HG02981 (cell line): ENCODE data around the gene MAD1L1.
"Not testable (repeated sequence)": the region's sequence is repeated elsewhere in the genome, so short reads cannot be mapped to it uniquely, and the experiment has no call there.

Experiments
- ATAC-seq: cut with Tn5 transposase; IDR thresholded peaks from one replicate; pipeline ENCODE4 v1.9.1; 2021; ENCODE audit warnings: mild to moderate bottlenecking, moderate library complexity; ENCODE audit not compliant: unreplicated experiment

MAD1L1 gene

GRCh38 chr7:2072798-2073197, 159.9 kb downstream of the MAD1L1 start:
- ATAC-seq: no peak

- peak; percentile 72 for ATAC-seq
These were observed 160.7 kb downstream of the MAD1L1 start for GRCh38 chr7:2072042-2072441.

- ATAC-seq: no peak
These were observed 161.5 kb downstream of the MAD1L1 start for GRCh38 chr7:2071133-2071832.

- ATAC-seq: no peak
These were observed 162.5 kb downstream of the MAD1L1 start for GRCh38 chr7:2070151-2070763.

GRCh38 chr7:2069472-2069860, 163.3 kb downstream of the MAD1L1 start:
- no peak for ATAC-seq

GRCh38 chr7:2068693-2069471, 163.9 kb downstream of the MAD1L1 start:
- ATAC-seq: no peak

GRCh38 chr7:2066251-2066919, 166.4 kb downstream of the MAD1L1 start:
- ATAC-seq: no peak

- no peak for ATAC-seq
These were observed 167.2 kb downstream of the MAD1L1 start for GRCh38 chr7:2065528-2065927.

GRCh38 chr7:2063563-2064260, 169.0 kb downstream of the MAD1L1 start:
- ATAC-seq: no peak

- ATAC-seq: no peak
These were observed 170.1 kb downstream of the MAD1L1 start for GRCh38 chr7:2062648-2063047.

- no peak for ATAC-seq
These were observed 172.0 kb downstream of the MAD1L1 start for GRCh38 chr7:2060701-2061100.

- ATAC-seq: no peak
These were observed 172.6 kb downstream of the MAD1L1 start for GRCh38 chr7:2059964-2060700.

- not testable (repeated sequence) for ATAC-seq
These were observed 174.5 kb downstream of the MAD1L1 start for GRCh38 chr7:2058246-2058645.

GRCh38 chr7:2055956-2056355, 176.8 kb downstream of the MAD1L1 start:
- no peak for ATAC-seq

- ATAC-seq: no peak
These were observed 177.8 kb downstream of the MAD1L1 start for GRCh38 chr7:2054927-2055326.

- no peak for ATAC-seq
These were observed 179.3 kb downstream of the MAD1L1 start for GRCh38 chr7:2053395-2053794.

GRCh38 chr7:2052657-2053048, 180.1 kb downstream of the MAD1L1 start:
- no peak for ATAC-seq

- no peak for ATAC-seq
These were observed 180.8 kb downstream of the MAD1L1 start for GRCh38 chr7:2051707-2052656.

GRCh38 chr7:2050511-2050866, 182.3 kb downstream of the MAD1L1 start:
- ATAC-seq: no peak
